AG10803 (cell line): ENCODE results near the gene NOTCH2.

Experiments used
- DNase-seq: peaks from one replicate; pipeline ENCODE4 v3.0.0; 2010; ENCODE audit warnings: low read depth
- H3K4me3 ChIP-seq: 2 replicates; pipeline ENCODE4 v1.5.1; 2011; ENCODE audit warnings: mild to moderate bottlenecking, low read length, control low read depth
- CTCF ChIP-seq: conservative IDR thresholded peaks from 2 replicates; pipeline ENCODE4 v1.5.1; 2011; ENCODE audit warnings: mild to moderate bottlenecking, low read length, control low read depth, inconsistent platforms

NOTCH2 gene

DNA sequence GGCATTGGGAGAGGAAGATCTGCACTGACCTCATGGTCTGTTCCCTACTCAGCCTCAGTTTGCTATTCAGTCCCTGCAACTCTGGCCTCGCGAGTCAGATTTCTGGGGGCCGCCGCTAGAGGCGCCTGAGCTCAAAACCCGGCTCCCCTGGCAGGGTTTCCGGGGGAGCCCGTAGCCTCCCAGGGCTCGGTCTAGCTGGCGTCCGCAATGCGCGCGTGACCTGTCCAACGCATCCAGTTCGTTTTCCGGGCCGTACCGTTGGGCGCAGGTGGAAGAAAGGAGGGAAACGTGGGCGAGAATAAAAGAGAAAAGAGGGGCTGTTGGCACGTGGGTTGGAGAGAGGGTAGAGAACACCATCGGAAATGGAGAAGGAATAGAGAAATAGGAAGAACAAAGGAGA is 173.2 kb downstream of the NOTCH2 start, which contains the start of gene ADAM30:
Gene ADAM30 (minus strand): TSS at position 213 of the 400 bp plus-strand sequence. CDS start 179 bp downstream, at position 34.
- DNase-seq = no peak
- 0 out of 2 replicates have a peak, but pooled peaks have one; percentile 6 for TF ChIP-seq CTCF
- no peak within 1 kb of the TSS for H3K4me3 ChIP-seq

- no peak for TF ChIP-seq CTCF
- no peak overlapping the region for H3K4me3 ChIP-seq
- no peak for DNase-seq
Measured at GRCh38 chr1:119895102-119895501, 174.4 kb downstream of the NOTCH2 start.

DNA sequence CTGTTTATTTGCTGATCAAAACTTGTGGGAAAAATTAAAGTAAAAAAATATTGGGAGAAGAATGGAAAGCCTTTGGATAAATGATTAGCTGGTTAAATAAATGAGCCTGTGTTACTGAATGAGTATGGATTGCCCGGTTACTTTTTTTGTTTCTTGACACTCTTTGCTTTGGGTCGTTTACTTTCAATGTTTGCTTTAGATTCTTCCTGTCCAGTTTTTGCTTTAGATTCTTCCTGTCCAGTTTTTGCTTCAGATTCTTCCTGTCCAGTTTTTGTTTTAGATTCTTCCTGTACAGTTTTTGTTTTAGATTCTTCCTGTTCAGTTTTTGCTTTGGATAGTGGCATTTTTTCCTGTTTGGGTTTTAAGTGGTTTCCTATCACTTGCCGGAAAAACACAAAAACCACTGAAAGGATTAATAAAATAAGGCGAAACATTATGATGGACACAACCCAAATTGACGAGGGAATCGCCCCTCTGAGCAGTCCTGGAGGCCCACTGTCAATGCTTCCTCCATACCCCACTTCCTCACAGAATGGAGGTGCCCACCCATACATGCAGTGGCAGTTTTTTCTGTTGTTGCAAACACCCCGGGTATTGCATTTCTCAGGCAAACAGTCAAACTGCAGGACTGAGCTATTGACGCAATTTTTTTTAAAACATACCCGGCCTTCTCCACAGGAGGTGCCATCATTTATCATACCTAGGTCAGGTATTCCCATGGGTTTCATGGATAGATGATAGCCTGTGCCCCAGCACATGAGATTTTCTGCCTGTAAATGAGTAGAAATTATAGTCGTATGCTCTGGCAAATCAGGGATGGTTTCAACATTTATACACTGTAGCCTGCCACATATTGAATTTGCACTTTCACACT is 175.4 kb downstream of the NOTCH2 start:
- TF ChIP-seq CTCF = no peak
- H3K4me3 ChIP-seq = no peak overlapping the region
- no peak for DNase-seq

DNA sequence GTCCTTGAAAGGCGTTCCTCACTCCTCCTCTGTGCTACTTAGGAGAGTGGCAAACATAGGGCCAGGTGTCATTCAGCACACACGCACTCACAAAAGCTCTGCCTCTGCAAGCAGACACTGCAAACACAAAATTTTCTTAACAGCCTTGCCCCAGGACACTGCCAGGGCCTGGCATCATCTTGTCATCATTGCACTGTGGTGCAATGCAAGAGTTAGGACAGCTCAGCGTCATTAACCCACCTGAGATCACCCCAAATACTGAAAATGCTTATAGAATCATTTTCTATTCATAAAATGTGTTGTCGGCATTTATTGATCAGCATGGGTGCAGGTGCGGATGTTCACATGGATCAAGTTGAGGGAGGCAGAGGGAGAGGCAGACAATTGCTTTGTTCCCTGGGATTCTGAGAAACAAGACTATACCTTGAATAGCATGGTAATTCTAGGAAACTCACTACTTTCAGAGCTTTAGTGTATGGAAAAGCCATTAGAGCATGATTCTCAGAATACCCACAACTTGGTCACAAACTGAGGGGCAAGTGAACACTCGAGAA is 176.1 kb downstream of the NOTCH2 start:
- no peak overlapping the region for H3K4me3 ChIP-seq
- no peak for TF ChIP-seq CTCF
- DNase-seq = no peak

DNA sequence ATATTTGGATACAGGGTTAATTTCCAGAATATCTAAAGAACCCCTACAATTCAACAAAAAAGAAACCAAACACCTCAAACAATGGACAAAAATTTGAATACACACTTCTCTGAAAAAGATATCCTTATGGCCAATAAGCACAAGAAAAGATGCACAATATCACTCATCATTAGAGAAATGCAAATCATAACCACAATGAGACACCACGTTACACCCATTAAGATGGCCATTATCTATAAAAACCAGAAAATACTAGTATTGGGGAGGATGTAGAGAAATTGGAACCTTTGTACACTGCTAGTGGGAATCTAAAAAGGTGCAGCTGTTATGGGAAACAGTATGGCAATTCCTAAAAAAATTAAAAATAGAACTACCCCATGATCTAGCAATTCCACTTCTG is 178.1 kb downstream of the NOTCH2 start:
- no peak for TF ChIP-seq CTCF
- H3K4me3 ChIP-seq = no peak overlapping the region

DNA sequence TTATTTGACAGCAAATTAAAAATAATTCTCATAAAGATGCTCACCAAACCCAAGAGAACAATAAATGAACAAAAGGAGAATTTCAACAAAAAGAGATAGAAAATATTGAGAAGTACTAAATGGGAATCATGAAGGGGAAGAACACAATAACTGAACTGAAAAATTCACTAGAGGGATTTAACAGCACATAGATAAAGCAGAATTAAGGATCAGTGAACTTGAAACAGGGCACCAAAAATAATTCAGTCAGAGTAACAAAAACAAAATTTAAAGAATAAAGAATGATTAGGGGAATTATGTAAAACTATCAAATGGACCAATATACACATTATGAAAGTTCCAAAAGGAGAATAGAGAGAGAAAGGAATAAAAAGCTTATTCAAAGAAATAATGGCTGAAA is 181.0 kb downstream of the NOTCH2 start:
- no peak for TF ChIP-seq CTCF
- no peak overlapping the region for H3K4me3 ChIP-seq

More for the DNA sequence above, 178.1 kb downstream of the NOTCH2 start:
- no peak for DNase-seq

DNA sequence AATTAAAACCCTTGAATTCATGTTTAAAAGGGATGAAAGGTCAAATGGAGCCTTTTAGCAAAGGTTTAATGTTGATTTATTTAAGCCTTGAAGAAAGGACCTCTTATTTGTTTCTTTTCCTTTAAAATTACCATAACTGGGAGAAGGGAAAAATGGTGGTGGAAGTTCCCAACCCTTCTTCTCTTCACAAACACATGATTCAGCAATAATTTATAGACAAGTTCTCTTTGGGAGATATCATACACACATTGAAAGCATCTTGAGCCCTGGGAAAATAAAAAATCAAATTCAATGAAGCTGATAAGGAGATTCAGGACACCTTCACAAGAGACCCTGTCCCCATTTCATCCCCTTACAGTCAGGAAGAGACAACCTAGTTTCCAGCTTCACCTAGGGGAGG is 182.0 kb downstream of the NOTCH2 start:
- no peak for TF ChIP-seq CTCF
- no peak for DNase-seq
- no peak overlapping the region for H3K4me3 ChIP-seq

More for the DNA sequence above, 181.0 kb downstream of the NOTCH2 start:
- DNase-seq = no peak
